HEK293T (cell line): ENCODE measurements around the gene KCTD20.
"Not testable (repeated sequence)": the region's sequence is repeated elsewhere in the genome, so short reads cannot be mapped to it uniquely, and the experiment has no call there.

Experiments
- CTCF ChIA-PET: fragments of 350-600 bp; formaldehyde crosslinking; extraction: SDS; loops from one replicate; lab custom pipeline; 2021; ENCODE audit warnings: antibody characterized with exemption, inconsistent platforms; lab: Yijun Ruan, JAX
- POLR2A ChIA-PET: fragments of 350-600 bp; formaldehyde crosslinking; extraction: SDS; loops from one replicate; lab custom pipeline; 2020; ENCODE audit warnings: antibody characterized with exemption, inconsistent platforms; lab: Yijun Ruan, JAX
- DNase-seq: peaks from one replicate; pipeline ENCODE4 v3.0.0; 2012; ENCODE audit warnings: mixed read lengths; ENCODE audit errors: extremely low spot score
- ARNT ChIP-seq: fragments of 450-650 bp; IDR thresholded peaks from 2 replicates; pipeline ENCODE4 v1.6.1; 2017; ENCODE audit warnings: mild to moderate bottlenecking
- BHLHE40 ChIP-seq: fragments of 450-650 bp; IDR thresholded peaks from 2 replicates; pipeline ENCODE4 v1.6.1; 2016; ENCODE audit warnings: mild to moderate bottlenecking, moderate library complexity, borderline replicate concordance
- CTBP1 ChIP-seq: fragments of 450-650 bp; IDR thresholded peaks from 2 replicates; pipeline ENCODE4 v1.6.1; 2016; ENCODE audit warnings: borderline replicate concordance
- ELF4 ChIP-seq: fragments of 450-650 bp; IDR thresholded peaks from 2 replicates; pipeline ENCODE4 v1.6.1; 2017; ENCODE audit warnings: antibody characterized with exemption
- FOXA1 ChIP-seq: fragments of 450-650 bp; IDR thresholded peaks from 2 replicates; pipeline ENCODE4 v1.6.1; 2016; ENCODE audit warnings: mild to moderate bottlenecking
- FOXK2 ChIP-seq: fragments of 450-650 bp; IDR thresholded peaks from 2 replicates; pipeline ENCODE4 v1.6.1; 2016; ENCODE audit warnings: mild to moderate bottlenecking
- FOXM1 ChIP-seq: fragments of 450-650 bp; IDR thresholded peaks from 2 replicates; pipeline ENCODE4 v1.6.1; 2017; ENCODE audit warnings: mild to moderate bottlenecking, borderline replicate concordance
- HDGF ChIP-seq: fragments of 450-650 bp; IDR thresholded peaks from 2 replicates; pipeline ENCODE4 v1.6.1; 2017; ENCODE audit warnings: antibody characterized with exemption, borderline replicate concordance
- L3MBTL2 ChIP-seq: fragments of 450-650 bp; conservative IDR thresholded peaks from 2 replicates; pipeline ENCODE4 v1.6.1; 2016; ENCODE audit warnings: mild to moderate bottlenecking
- LEF1 ChIP-seq: fragments of 450-650 bp; IDR thresholded peaks from 2 replicates; pipeline ENCODE4 v1.6.1; 2017; ENCODE audit warnings: mild to moderate bottlenecking, borderline replicate concordance
- NFRKB ChIP-seq: fragments of 450-650 bp; IDR thresholded peaks from 2 replicates; pipeline ENCODE4 v1.6.1; 2016; ENCODE audit warnings: mild to moderate bottlenecking, moderate library complexity
- PKNOX1 ChIP-seq: fragments of 450-650 bp; IDR thresholded peaks from 2 replicates; pipeline ENCODE4 v1.6.1; 2016
- SP1 ChIP-seq: fragments of 450-650 bp; IDR thresholded peaks from 2 replicates; pipeline ENCODE4 v1.6.1; 2017
- SUZ12 ChIP-seq: fragments of 450-650 bp; IDR thresholded peaks from 2 replicates; pipeline ENCODE4 v1.6.1; 2016; ENCODE audit warnings: mild to moderate bottlenecking
- TARDBP ChIP-seq: fragments of 450-650 bp; IDR thresholded peaks from 2 replicates; pipeline ENCODE4 v1.6.1; 2016
- ZNF384 ChIP-seq: fragments of 450-650 bp; IDR thresholded peaks from 2 replicates; pipeline ENCODE4 v1.6.1; 2016

Gene KCTD20

DNA sequence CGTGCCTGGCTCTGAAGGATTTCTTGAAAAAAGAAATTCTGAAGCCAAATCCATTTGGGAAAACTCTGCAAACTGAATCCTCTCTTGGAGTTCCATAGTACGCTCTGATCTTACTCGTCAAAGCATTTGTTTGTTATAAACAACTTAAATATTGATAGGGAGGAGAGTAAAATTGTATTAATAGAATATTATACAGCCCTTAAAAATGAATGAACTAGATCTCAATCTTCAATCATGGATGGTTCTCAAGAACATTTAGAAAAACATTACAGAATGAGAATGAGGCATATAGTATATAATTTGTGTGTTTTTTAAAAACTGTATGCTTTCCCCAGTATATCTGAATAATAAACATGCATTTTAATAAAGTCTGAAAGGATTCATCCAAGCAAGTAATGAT lies 24.8 kb downstream of the KCTD20 start:
- TF ChIP-seq ELF4 (no peak), FOXK2 (no peak), SP1 (no peak), LEF1 (no peak), CTBP1 (no peak), HDGF (no peak), L3MBTL2 (no peak), TARDBP (no peak), SUZ12 (no peak), FOXM1 (no peak), FOXA1 (no peak), PKNOX1 (no peak), ZNF384 (no peak), BHLHE40 (no peak), ARNT (no peak)
- DNase-seq = no peak
- ChIA-PET CTCF (no interaction called here), POLR2A (no interaction called here)

- ChIA-PET CTCF (no interaction called here), POLR2A (no interaction called here)
- DNase-seq = no peak
- no peak for TF ChIP-seq LEF1
- no peak for TF ChIP-seq FOXA1
- TF ChIP-seq FOXK2 = no peak
- TF ChIP-seq ELF4 = no peak
- TF ChIP-seq FOXM1 = no peak
- TF ChIP-seq TARDBP = no peak
- TF ChIP-seq HDGF = no peak
- no peak for TF ChIP-seq CTBP1
- TF ChIP-seq NFRKB = no peak
- TF ChIP-seq ZNF384 = no peak
Observed at GRCh38 chr6:36469148-36469661, 26.4 kb downstream of the KCTD20 start.

GRCh38 chr6:36469946-36470345 lies 27.1 kb downstream of the KCTD20 start:
- POLR2A ChIA-PET = no interaction called here

GRCh38 chr6:36478051-36478526 lies 35.3 kb downstream of the KCTD20 start:
- TF ChIP-seq PKNOX1 (no peak), BHLHE40 (no peak), ELF4 (no peak)
- POLR2A ChIA-PET = no interaction called here
- CTCF ChIA-PET = interaction anchor here (0.6 kb wide), 1 partner anchor 99 kb away, joined by 3 read pairs; no protein-coding TSS in a partner anchor
- DNase-seq = no peak

More at GRCh38 chr6:36469946-36470345, 27.1 kb downstream of the KCTD20 start:
- CTCF ChIA-PET = no interaction called here
- DNase-seq = no peak
- TF ChIP-seq FOXM1 (no peak), CTBP1 (no peak), LEF1 (no peak), ARNT (no peak), FOXK2 (no peak), HDGF (no peak), SP1 (no peak), ZNF384 (no peak), SUZ12 (no peak), PKNOX1 (no peak), BHLHE40 (no peak)

DNA sequence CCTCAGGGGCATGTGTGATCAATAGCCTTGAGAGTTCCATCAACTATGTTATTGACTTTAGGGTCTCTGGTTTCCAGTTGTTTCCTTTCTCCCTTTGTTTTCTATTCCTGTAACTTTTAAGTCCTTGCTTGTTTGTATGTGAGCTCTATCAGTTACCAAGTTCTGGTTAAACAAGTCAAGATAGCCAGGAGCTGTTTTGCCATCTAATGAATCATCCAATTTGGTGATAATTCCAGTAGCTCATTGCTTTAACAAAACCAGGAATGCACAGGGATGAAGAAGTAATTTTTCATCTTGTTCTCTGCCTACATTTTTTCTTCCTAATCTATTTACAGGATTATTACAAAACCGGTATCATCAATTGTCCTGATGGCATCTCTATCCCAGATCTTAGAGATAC lies 36.5 kb downstream of the KCTD20 start:
- POLR2A ChIA-PET = interaction anchor here (1.0 kb wide), 1 partner anchor 56 kb away, joined by 5 read pairs; no protein-coding TSS in a partner anchor
- DNase-seq = no peak
- TF ChIP-seq FOXM1 (no peak), CTBP1 (no peak), NFRKB (no peak), ARNT (no peak), ZNF384 (no peak), FOXK2 (no peak), SP1 (no peak), PKNOX1 (no peak), LEF1 (no peak), BHLHE40 (no peak), SUZ12 (no peak), HDGF (no peak), ELF4 (no peak), FOXA1 (no peak), L3MBTL2 (no peak), TARDBP (no peak)
- CTCF ChIA-PET = no interaction called here

- POLR2A ChIA-PET, DNase-seq: not testable (repeated sequence)
- CTCF ChIA-PET = interaction anchor here (0.6 to 0.7 kb wide), 2 partner anchors 114 to 154 kb away, joined by 4 read pairs; no protein-coding TSS in a partner anchor
Observed at GRCh38 chr6:36483326-36483725, 40.5 kb downstream of the KCTD20 start.
